Measurements from ENCODE around the gene TMCC1.
"Not testable (repeated sequence)": the region's sequence is repeated elsewhere in the genome, so short reads cannot be mapped to it uniquely, and the experiment has no call there.

The TMCC1 gene

GRCh38 chr3:129865806-129866205 lies 27.7 kb downstream of the TMCC1 start:
- DNase-seq (ENCODE audit: low spot score in 2 of 2) (no peak), ATAC-seq (no peak)
- H3K4me3 Mint-ChIP-seq = no peak overlapping the region
- no peaks in the 10 kb centered on the region for H3K9me3 Mint-ChIP-seq
- H3K36me3 Mint-ChIP-seq = peaks cover 16% of the 10 kb centered on the region
- H3K27ac Mint-ChIP-seq = no peak overlapping the region
- H3K4me1 Mint-ChIP-seq = peaks cover 18% of the 10 kb centered on the region

GRCh38 chr3:129864519-129864918 lies 29.0 kb downstream of the TMCC1 start:
- H3K27ac Mint-ChIP-seq = no peak overlapping the region
- no peak for ATAC-seq
- no peaks in the 10 kb centered on the region for H3K9me3 Mint-ChIP-seq
- DNase-seq (ENCODE audit: low spot score in 2 of 2) = no peak
- H3K4me3 Mint-ChIP-seq = no peak overlapping the region
- peaks cover 18% of the 10 kb centered on the region for H3K4me1 Mint-ChIP-seq
- peaks cover 13% of the 10 kb centered on the region for H3K36me3 Mint-ChIP-seq

- Mint-ChIP-seq H3K27ac (no peak overlapping the region), H3K4me1 (peaks cover 13% of the 10 kb centered on the region), H3K9me3 (no peaks in the 10 kb centered on the region), H3K4me3 (no peak overlapping the region), H3K36me3 (peaks cover 13% of the 10 kb centered on the region)
- ATAC-seq = no peak
- DNase-seq (ENCODE audit: low spot score in 2 of 2) = no peak
Measured at GRCh38 chr3:129859272-129859671, 34.2 kb downstream of the TMCC1 start.

- Mint-ChIP-seq H3K4me1 (peaks cover 20% of the 10 kb centered on the region), H3K36me3 (peaks cover 13% of the 10 kb centered on the region), H3K4me3 (no peak overlapping the region), H3K27ac (no peak overlapping the region), H3K9me3 (no peaks in the 10 kb centered on the region)
- no peak for DNase-seq (ENCODE audit: low spot score in 2 of 2)
- ATAC-seq = no peak
Measured at GRCh38 chr3:129857899-129858298, 35.6 kb downstream of the TMCC1 start.

GRCh38 chr3:129856790-129857189 lies 36.7 kb downstream of the TMCC1 start:
- H3K36me3 Mint-ChIP-seq; H3K9me3 Mint-ChIP-seq; H3K27ac Mint-ChIP-seq; H3K4me3 Mint-ChIP-seq; ATAC-seq; DNase-seq (ENCODE audit: low spot score in 2 of 2): not testable (repeated sequence)
- peaks cover 14% of the 10 kb centered on the region for H3K4me1 Mint-ChIP-seq

GRCh38 chr3:129855832-129856419 lies 37.6 kb downstream of the TMCC1 start:
- DNase-seq (ENCODE audit: low spot score in 2 of 2) (no peak), ATAC-seq (peak; percentile 77)
- Mint-ChIP-seq H3K36me3 (peaks cover 4% of the 10 kb centered on the region), H3K4me1 (peaks cover 13% of the 10 kb centered on the region), H3K9me3 (no peaks in the 10 kb centered on the region), H3K4me3 (no peak overlapping the region), H3K27ac (no peak overlapping the region)

GRCh38 chr3:129855170-129855831 lies 38.2 kb downstream of the TMCC1 start:
- no peak for DNase-seq (ENCODE audit: low spot score in 2 of 2)
- Mint-ChIP-seq H3K36me3 (no peaks in the 10 kb centered on the region), H3K9me3 (no peaks in the 10 kb centered on the region), H3K27ac (no peak overlapping the region), H3K4me3 (no peak overlapping the region), H3K4me1 (peaks cover 16% of the 10 kb centered on the region)
- no peak for ATAC-seq

- no peak overlapping the region for H3K4me3 Mint-ChIP-seq
- no peaks in the 10 kb centered on the region for H3K9me3 Mint-ChIP-seq
- no peaks in the 10 kb centered on the region for H3K36me3 Mint-ChIP-seq
- DNase-seq (ENCODE audit: low spot score in 2 of 2) (no peak), ATAC-seq (no peak)
- no peak overlapping the region for H3K27ac Mint-ChIP-seq
- H3K4me1 Mint-ChIP-seq = peaks cover 18% of the 10 kb centered on the region
Measured at GRCh38 chr3:129854460-129854859, 39.1 kb downstream of the TMCC1 start.

GRCh38 chr3:129845956-129846355 lies 47.6 kb downstream of the TMCC1 start:
- ATAC-seq = no peak
- Mint-ChIP-seq H3K4me1 (peaks cover 5% of the 10 kb centered on the region), H3K4me3 (no peak overlapping the region), H3K27ac (no peak overlapping the region), H3K36me3 (no peaks in the 10 kb centered on the region), H3K9me3 (no peaks in the 10 kb centered on the region)
- DNase-seq (ENCODE audit: low spot score in 2 of 2) = no peak

- no peak for DNase-seq (ENCODE audit: low spot score in 2 of 2)
- no peak overlapping the region for H3K27ac Mint-ChIP-seq
- ATAC-seq = no peak
- H3K9me3 Mint-ChIP-seq = no peaks in the 10 kb centered on the region
- peaks cover 7% of the 10 kb centered on the region for H3K4me1 Mint-ChIP-seq
- H3K36me3 Mint-ChIP-seq = no peaks in the 10 kb centered on the region
- no peak overlapping the region for H3K4me3 Mint-ChIP-seq
Measured at GRCh38 chr3:129840707-129841360, 52.7 kb downstream of the TMCC1 start.

- Mint-ChIP-seq H3K4me1 (peaks cover 7% of the 10 kb centered on the region), H3K4me3 (no peak overlapping the region), H3K9me3 (no peaks in the 10 kb centered on the region), H3K27ac (no peak overlapping the region), H3K36me3 (no peaks in the 10 kb centered on the region)
- ATAC-seq (no peak), DNase-seq (ENCODE audit: low spot score in 2 of 2) (no peak)
Measured at GRCh38 chr3:129838086-129838485, 55.4 kb downstream of the TMCC1 start.

- Mint-ChIP-seq H3K36me3 (no peaks in the 10 kb centered on the region), H3K9me3 (no peaks in the 10 kb centered on the region), H3K4me3 (no peak overlapping the region), H3K4me1 (peaks cover 7% of the 10 kb centered on the region), H3K27ac (no peak overlapping the region)
- no peak for DNase-seq (ENCODE audit: low spot score in 2 of 2)
- no peak for ATAC-seq
Measured at GRCh38 chr3:129837065-129837642, 56.4 kb downstream of the TMCC1 start.

- peaks cover 7% of the 10 kb centered on the region for H3K4me1 Mint-ChIP-seq
- H3K36me3 Mint-ChIP-seq = no peaks in the 10 kb centered on the region
- H3K4me3 Mint-ChIP-seq = no peak overlapping the region
- no peak for DNase-seq (ENCODE audit: low spot score in 2 of 2)
- H3K27ac Mint-ChIP-seq = no peak overlapping the region
- no peaks in the 10 kb centered on the region for H3K9me3 Mint-ChIP-seq
- ATAC-seq = no peak
Measured at GRCh38 chr3:129836381-129837064, 57.0 kb downstream of the TMCC1 start.

GRCh38 chr3:129835198-129835597 lies 58.3 kb downstream of the TMCC1 start:
- ATAC-seq (no peak), DNase-seq (ENCODE audit: low spot score in 2 of 2) (no peak)
- Mint-ChIP-seq H3K36me3 (no peaks in the 10 kb centered on the region), H3K4me3 (no peak overlapping the region), H3K9me3 (no peaks in the 10 kb centered on the region), H3K4me1 (peaks cover 7% of the 10 kb centered on the region), H3K27ac (no peak overlapping the region)

- Mint-ChIP-seq H3K4me3 (no peak overlapping the region), H3K27ac (no peak overlapping the region), H3K9me3 (no peaks in the 10 kb centered on the region), H3K36me3 (no peaks in the 10 kb centered on the region), H3K4me1 (peaks cover 7% of the 10 kb centered on the region)
- ATAC-seq (no peak), DNase-seq (ENCODE audit: low spot score in 2 of 2) (no peak)
Measured at GRCh38 chr3:129834580-129834979, 58.9 kb downstream of the TMCC1 start.

All from stimulated activated effector memory CD8-positive, alpha-beta T cell treated with anti-CD3 and anti-CD28 coated beads, Interleukin-12 subunit alpha, Interleukin-12 subunit beta, amount 100 ng/mL, for 72 hours (primary cell).